HG02763 (cell line): ENCODE measurements around the gene EEF1A2.

ENCODE experiments used
- ATAC-seq: cut with Tn5 transposase; IDR thresholded peaks from one replicate; pipeline ENCODE4 v1.9.1; 2021; ENCODE audit warnings: mild to moderate bottlenecking, moderate library complexity; ENCODE audit not compliant: unreplicated experiment

EEF1A2 gene

GRCh38 chr20:63500902-63501817 lies 2.3 kb upstream of the EEF1A2 start:
- no peak for ATAC-seq

- no peak for ATAC-seq
Observed at GRCh38 chr20:63500151-63500901, 1.4 kb upstream of the EEF1A2 start.

GRCh38 chr20:63499338-63499969 lies 571 bp upstream of the EEF1A2 start:
- no peak for ATAC-seq

- ATAC-seq: no peak
Observed at GRCh38 chr20:63497946-63498935, 642 bp downstream of the EEF1A2 start.

- no peak for ATAC-seq
Observed at GRCh38 chr20:63497138-63497945, 1.5 kb downstream of the EEF1A2 start.

- ATAC-seq: no peak
Observed at GRCh38 chr20:63496596-63497120, 2.2 kb downstream of the EEF1A2 start.

GRCh38 chr20:63495741-63496595 lies 2.9 kb downstream of the EEF1A2 start:
- no peak for ATAC-seq

GRCh38 chr20:63495167-63495720 lies 3.6 kb downstream of the EEF1A2 start:
- ATAC-seq: no peak

GRCh38 chr20:63494420-63495166 lies 4.3 kb downstream of the EEF1A2 start:
- no peak for ATAC-seq

- ATAC-seq: no peak
Observed at GRCh38 chr20:63494084-63494419, 4.8 kb downstream of the EEF1A2 start.

GRCh38 chr20:63493563-63494020 lies 5.3 kb downstream of the EEF1A2 start:
- ATAC-seq: no peak

- no peak for ATAC-seq
Observed at GRCh38 chr20:63492982-63493381, 5.9 kb downstream of the EEF1A2 start.

GRCh38 chr20:63492518-63492917 lies 6.4 kb downstream of the EEF1A2 start:
- ATAC-seq: no peak

GRCh38 chr20:63491635-63492230 lies 7.2 kb downstream of the EEF1A2 start:
- no peak for ATAC-seq

GRCh38 chr20:63491078-63491477 lies 7.8 kb downstream of the EEF1A2 start:
- ATAC-seq: no peak

- no peak for ATAC-seq
Observed at GRCh38 chr20:63490416-63490815, 8.5 kb downstream of the EEF1A2 start.
